Upper lobe of left lung (tissue), 4 donors: ENCODE results near the gene ABR.

Experiments used
- CTCF ChIP-seq, 6 experiments: fragments of 450-650 bp in 4 of 6; fragments of 200-600 bp in 2 of 6; sonication (generic) in 2 of 6; IDR thresholded peaks; one replicate each; pipeline ENCODE4 v1.5.1; 2016 to 2019; ENCODE audit warnings: antibody characterized with exemption in 6 of 6
- EP300 ChIP-seq, 4 donors: sonication (generic); formaldehyde crosslinking; IDR thresholded peaks; one replicate each; pipeline ENCODE4 v1.5.1; 2017; ENCODE audit warnings: antibody characterized with exemption in 4 of 4, control low read depth in 2 of 4
- POLR2A ChIP-seq, 4 donors: fragments of 450-650 bp; IDR thresholded peaks; one replicate each; pipeline ENCODE4 v1.5.1; 2016 to 2017; ENCODE audit warnings: antibody characterized with exemption in 4 of 4, mild to moderate bottlenecking in 2 of 4
- POLR2AphosphoS5 ChIP-seq, 2 donors: sonication (generic); formaldehyde crosslinking; IDR thresholded peaks; one replicate each; pipeline ENCODE4 v1.5.1; 2017; ENCODE audit warnings: antibody characterized with exemption in 2 of 2

GRCh38 chr17:1145311-1145986 lies 34.3 kb downstream of the ABR start:
- TF ChIP-seq POLR2A (IDR thresholded peaks at IDR 0.05) (no peak), CTCF (IDR thresholded peaks at IDR 0.05) (no peak), EP300 (IDR thresholded peaks at IDR 0.05) (no peak), POLR2AphosphoS5 (IDR thresholded peaks at IDR 0.05) (no peak)
